CD4-positive, alpha-beta T cell treated with Interleukin-12 subunit alpha and Interleukin-12 subunit beta, for 1 hour (primary cell): Measurements from ENCODE around the gene GPR75.

Experiments
- DNase-seq: peaks from one replicate; pipeline ENCODE4 v3.0.0-alpha.2; 2020

GPR75 gene

GRCh38 chr2:53859206-53860181 is at the start of gene GPR75:
GPR75 (minus strand) TSS chr2:53859967; CDS start chr2:53854756, 5,211 bp downstream.
- DNase-seq, result no peak

GRCh38 chr2:53907582-53907981 is 47.8 kb upstream of the GPR75 start:
- no peak for DNase-seq

- no peak for DNase-seq
Measured at GRCh38 chr2:53905396-53905795, 45.6 kb upstream of the GPR75 start.

- DNase-seq, result no peak
Measured at GRCh38 chr2:53903011-53903410, 43.2 kb upstream of the GPR75 start.

- DNase-seq, result no peak
Measured at GRCh38 chr2:53901192-53901591, 41.4 kb upstream of the GPR75 start.

- DNase-seq, result no peak
Measured at GRCh38 chr2:53896864-53897263, 37.1 kb upstream of the GPR75 start.

- no peak for DNase-seq
Measured at GRCh38 chr2:53886406-53887280, 26.9 kb upstream of the GPR75 start.

- DNase-seq, result no peak
Measured at GRCh38 chr2:53884883-53885282, 25.1 kb upstream of the GPR75 start.

GRCh38 chr2:53881986-53882385 is 22.2 kb upstream of the GPR75 start:
- DNase-seq, result no peak

GRCh38 chr2:53881360-53881759 is 21.6 kb upstream of the GPR75 start:
- DNase-seq, result no peak

- DNase-seq, result no peak
Measured at GRCh38 chr2:53880756-53881155, 21.0 kb upstream of the GPR75 start.

GRCh38 chr2:53877556-53877955 is 17.8 kb upstream of the GPR75 start:
- no peak for DNase-seq

GRCh38 chr2:53877112-53877511 is 17.3 kb upstream of the GPR75 start:
- DNase-seq, result no peak

- DNase-seq, result no peak
Measured at GRCh38 chr2:53874401-53874950, 14.7 kb upstream of the GPR75 start.

GRCh38 chr2:53867773-53868172 is 8.0 kb upstream of the GPR75 start:
- DNase-seq, result no peak

GRCh38 chr2:53867169-53867568 is 7.4 kb upstream of the GPR75 start:
- DNase-seq, result no peak

GRCh38 chr2:53865962-53866361 is 6.2 kb upstream of the GPR75 start:
- no peak for DNase-seq

- DNase-seq, result no peak
Measured at GRCh38 chr2:53865264-53865663, 5.5 kb upstream of the GPR75 start.

GRCh38 chr2:53863538-53864227 is 3.9 kb upstream of the GPR75 start:
- DNase-seq, result no peak

- DNase-seq, result no peak
Measured at GRCh38 chr2:53861824-53862223, 2.1 kb upstream of the GPR75 start.

GRCh38 chr2:53856272-53856671 is 3.5 kb downstream of the GPR75 start:
- no peak for DNase-seq

GRCh38 chr2:53854678-53855077 is 5.1 kb downstream of the GPR75 start:
- DNase-seq, result no peak

GRCh38 chr2:53852532-53852931 is 7.2 kb downstream of the GPR75 start:
- DNase-seq, result no peak
